AG04450 (cell line): Measurements from ENCODE around the gene RANBP17. TPM values are rescaled to one million over a fixed set of nuclear protein-coding genes. Genes with fewer than 3 reads are reported as not detected.

Experiments
- CTCF ChIA-PET: fragments of 300-600, 350-600 bp; formaldehyde crosslinking; extraction: SDS; loops from one replicate; lab custom pipeline; 2022; ENCODE audit warnings: antibody characterized with exemption, inconsistent platforms; lab: Charles Lee
- POLR2A ChIA-PET: fragments of 350-600 bp; formaldehyde crosslinking; extraction: SDS; loops from one replicate; lab custom pipeline; 2021; ENCODE audit warnings: antibody characterized with exemption, inconsistent platforms; lab: Yijun Ruan, JAX
- DNase-seq: peaks from one replicate; pipeline ENCODE4 v3.0.0-alpha.2; 2011; ENCODE audit warnings: low read depth, low spot score
- H3K27ac ChIP-seq: one replicate; pipeline ENCODE4 v1.5.1; 2012; ENCODE audit warnings: low read depth, low read length, control low read depth
- H3K27me3 ChIP-seq: one replicate; pipeline ENCODE4 v1.6.0; 2012; ENCODE audit warnings: low read length; ENCODE audit not compliant: control insufficient read depth, insufficient read depth
- H3K4me3 ChIP-seq: 2 replicates; pipeline ENCODE4 v1.5.1; 2011; ENCODE audit warnings: mild to moderate bottlenecking, low read depth, low read length, control low read depth
- H3K9me3 ChIP-seq: 2 replicates; pipeline ENCODE4 v1.5.1; 2012; ENCODE audit warnings: low read length; ENCODE audit not compliant: control insufficient read depth, insufficient read depth
- polyA plus RNA-seq: library from polyadenylated mRNA; depleted of rRNA; stranded (reverse); fragments of >200 nt; gene quantifications from 2 replicates; pipeline ENCODE4 v1.2.3, GENCODE V29; 2011
- TF ChIP-seq, protein P1 (sequence below): IDR thresholded peaks from 2 replicates; pipeline ENCODE4 v1.5.1; 2011; ENCODE audit warnings: low read depth, low read length, control low read depth, inconsistent platforms

The RANBP17 gene
- polyA plus RNA-seq, 1 experiment: 11.6 TPM

DNA sequence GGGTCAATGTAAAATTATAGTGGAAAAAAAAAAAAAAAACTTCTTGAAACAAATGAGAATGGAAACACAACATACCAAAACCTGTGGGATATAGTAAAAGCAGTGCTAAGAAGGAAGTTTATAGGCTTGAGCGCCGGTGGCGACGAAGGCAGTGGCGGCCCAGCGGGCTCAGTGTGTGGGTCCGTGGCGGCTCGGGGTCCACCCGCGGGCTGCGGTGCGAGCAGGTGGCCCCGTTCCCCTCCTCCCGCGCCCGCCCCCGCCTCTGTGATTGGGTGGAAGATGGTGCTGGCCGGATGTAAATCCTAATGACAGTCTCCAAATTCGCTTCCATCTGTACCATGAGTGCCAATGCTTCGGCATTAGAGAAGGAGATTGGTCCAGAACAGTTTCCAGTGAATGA is 389.7 kb downstream of the RANBP17 start:
- TF ChIP-seq, protein P1, sequence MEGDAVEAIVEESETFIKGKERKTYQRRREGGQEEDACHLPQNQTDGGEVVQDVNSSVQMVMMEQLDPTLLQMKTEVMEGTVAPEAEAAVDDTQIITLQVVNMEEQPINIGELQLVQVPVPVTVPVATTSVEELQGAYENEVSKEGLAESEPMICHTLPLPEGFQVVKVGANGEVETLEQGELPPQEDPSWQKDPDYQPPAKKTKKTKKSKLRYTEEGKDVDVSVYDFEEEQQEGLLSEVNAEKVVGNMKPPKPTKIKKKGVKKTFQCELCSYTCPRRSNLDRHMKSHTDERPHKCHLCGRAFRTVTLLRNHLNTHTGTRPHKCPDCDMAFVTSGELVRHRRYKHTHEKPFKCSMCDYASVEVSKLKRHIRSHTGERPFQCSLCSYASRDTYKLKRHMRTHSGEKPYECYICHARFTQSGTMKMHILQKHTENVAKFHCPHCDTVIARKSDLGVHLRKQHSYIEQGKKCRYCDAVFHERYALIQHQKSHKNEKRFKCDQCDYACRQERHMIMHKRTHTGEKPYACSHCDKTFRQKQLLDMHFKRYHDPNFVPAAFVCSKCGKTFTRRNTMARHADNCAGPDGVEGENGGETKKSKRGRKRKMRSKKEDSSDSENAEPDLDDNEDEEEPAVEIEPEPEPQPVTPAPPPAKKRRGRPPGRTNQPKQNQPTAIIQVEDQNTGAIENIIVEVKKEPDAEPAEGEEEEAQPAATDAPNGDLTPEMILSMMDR: no peak
- Histone ChIP-seq H3K27ac (no peak overlapping the region), H3K9me3 (peaks cover 7% of the 10 kb centered on the region), H3K4me3 (no peak overlapping the region), H3K27me3 (no peaks in the 10 kb centered on the region)
- CTCF ChIA-PET: no interaction called here
- POLR2A ChIA-PET: no interaction called here
- no peak for DNase-seq

DNA sequence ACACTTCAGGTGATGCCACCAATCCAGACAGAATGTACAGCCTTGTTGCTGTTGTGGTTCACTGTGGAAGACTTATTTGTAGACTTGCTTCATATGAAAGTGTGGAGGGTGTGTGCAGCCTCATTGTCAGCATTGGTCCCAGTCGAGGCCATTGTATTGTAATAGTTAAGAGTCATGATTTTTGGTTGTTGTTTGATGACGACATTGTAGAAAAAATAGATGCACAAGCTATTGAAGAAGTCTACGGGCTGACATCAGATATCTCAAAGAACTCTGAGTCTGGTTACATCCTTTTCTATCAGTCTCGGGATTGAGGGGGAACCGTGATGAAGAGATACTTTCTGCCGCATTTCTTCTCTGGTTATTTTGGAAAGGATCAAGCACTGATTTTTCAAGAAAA is 390.9 kb downstream of the RANBP17 start:
- TF ChIP-seq, protein P1: no peak
- Histone ChIP-seq H3K4me3 (no peak overlapping the region), H3K27ac (no peak overlapping the region), H3K9me3 (peaks cover 7% of the 10 kb centered on the region), H3K27me3 (no peaks in the 10 kb centered on the region)
- ChIA-PET CTCF (no interaction called here), POLR2A (no interaction called here)
- no peak for DNase-seq

DNA sequence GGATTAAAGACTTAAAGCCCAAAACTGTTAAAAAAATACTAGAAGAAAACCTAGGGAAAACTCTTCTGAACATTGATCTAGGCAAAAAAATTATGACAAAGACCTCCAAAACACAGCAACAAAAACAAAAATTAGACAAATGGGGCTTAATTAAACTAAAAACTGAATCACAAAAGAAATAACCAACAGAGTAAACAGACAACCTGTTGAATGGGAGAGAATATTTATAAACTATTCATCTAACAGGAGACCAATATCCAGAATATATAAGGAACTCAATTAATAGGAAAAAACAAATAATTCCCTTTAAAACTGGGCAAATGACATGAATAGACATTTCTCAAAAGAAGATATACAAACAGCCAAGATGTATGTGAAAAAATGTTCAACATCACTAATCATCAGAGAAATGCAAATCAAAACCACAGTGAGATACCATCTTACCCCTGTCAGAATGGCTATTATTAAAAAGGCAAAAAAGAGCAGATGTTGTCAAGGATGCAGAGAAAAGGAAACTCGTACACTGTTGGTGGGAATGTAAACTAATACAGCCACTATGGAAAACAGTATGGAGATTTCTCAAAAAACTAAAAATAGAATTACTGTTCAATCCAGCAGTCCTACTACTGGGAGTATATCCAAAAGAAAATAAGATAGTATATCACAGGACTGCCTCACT is 397.1 kb downstream of the RANBP17 start:
- Histone ChIP-seq H3K4me3 (no peak overlapping the region), H3K27me3 (no peaks in the 10 kb centered on the region), H3K27ac (no peak overlapping the region), H3K9me3 (no peaks in the 10 kb centered on the region)
- ChIA-PET CTCF (no interaction called here), POLR2A (no interaction called here)
- DNase-seq: no peak
- TF ChIP-seq, protein P1: no peak

DNA sequence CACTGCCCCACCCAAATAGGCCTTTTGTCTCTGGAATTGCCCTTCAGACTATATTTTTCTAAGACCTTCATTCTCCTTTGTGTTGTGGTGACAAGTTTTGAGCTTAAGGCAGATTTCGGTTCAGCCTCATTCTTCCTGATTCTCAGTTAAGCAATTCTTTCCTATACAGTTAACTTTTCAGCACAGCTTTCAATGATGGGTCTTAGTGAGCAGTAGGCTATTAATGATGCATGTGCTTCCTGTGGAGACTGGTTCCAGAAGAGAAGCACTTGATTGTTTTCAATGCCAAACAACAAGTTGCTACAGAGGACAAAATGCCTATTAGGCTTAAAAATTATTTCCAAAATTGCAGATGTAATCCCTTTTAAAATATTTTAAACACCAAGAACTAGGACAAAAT is 399.5 kb downstream of the RANBP17 start:
- H3K27me3 ChIP-seq: no peaks in the 10 kb centered on the region
- TF ChIP-seq, protein P1: no peak
- H3K9me3 ChIP-seq: no peaks in the 10 kb centered on the region
- H3K4me3 ChIP-seq: no peak overlapping the region
- ChIA-PET POLR2A (no interaction called here), CTCF (interaction anchor here (1.2 kb wide), 1 partner anchor 76 kb away, joined by 3 read pairs; no protein-coding TSS in a partner anchor)
- H3K27ac ChIP-seq: no peak overlapping the region
- no peak for DNase-seq

DNA sequence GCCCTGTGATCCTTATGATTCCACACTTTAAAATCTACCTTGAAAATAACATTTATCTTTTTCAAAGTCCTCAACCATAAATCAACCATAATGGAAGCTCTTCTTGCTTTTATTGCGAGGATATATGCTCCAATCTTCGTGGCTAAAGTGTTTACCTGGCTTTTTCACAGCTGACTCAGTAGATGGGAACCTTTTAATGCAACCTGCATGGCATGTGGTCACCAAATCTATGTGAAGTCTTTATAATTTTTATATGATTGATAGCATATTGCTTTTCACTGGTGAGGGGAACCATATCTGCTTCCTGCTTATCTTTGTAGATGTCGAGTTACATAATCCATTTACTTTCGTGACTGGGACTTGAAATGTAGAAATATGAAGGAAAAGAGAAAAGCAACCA is 400.1 kb downstream of the RANBP17 start:
- H3K27me3 ChIP-seq: no peaks in the 10 kb centered on the region
- no peaks in the 10 kb centered on the region for H3K9me3 ChIP-seq
- no peak for DNase-seq
- no peak overlapping the region for H3K4me3 ChIP-seq
- TF ChIP-seq, protein P1: no peak
- CTCF ChIA-PET: interaction anchor here (1.2 to 1.3 kb wide), 2 partner anchors 54 to 75 kb away, joined by 3 to 5 read pairs; no protein-coding TSS in a partner anchor
- POLR2A ChIA-PET: no interaction called here
- H3K27ac ChIP-seq: no peak overlapping the region
